Liver (tissue), 3 donors: ENCODE results near the gene CBL.

ENCODE experiments used
- GABPA ChIP-seq, 2 donors: IDR thresholded peaks in 1 of 2; conservative IDR thresholded peaks in 1 of 2; 2 replicates each; pipeline ENCODE4 v1.6.1; 2016; ENCODE audit warnings: antibody characterized with exemption in 2 of 2, mild to moderate bottlenecking in 1 of 2, moderate library complexity in 1 of 2
- MAX ChIP-seq: IDR thresholded peaks from 2 replicates; pipeline ENCODE4 v1.6.1; 2016; ENCODE audit warnings: antibody characterized with exemption
- RAD21 ChIP-seq, 2 donors: IDR thresholded peaks; 2 replicates each; pipeline ENCODE4 v1.6.1; 2016; ENCODE audit warnings: antibody characterized with exemption in 2 of 2, mild to moderate bottlenecking in 2 of 2
- TAF1 ChIP-seq: conservative IDR thresholded peaks from 2 replicates; pipeline ENCODE4 v1.6.1; 2016; ENCODE audit warnings: antibody characterized with exemption, mild to moderate bottlenecking
- TF ChIP-seq, protein P1 (sequence below): fragments of 150-350 bp; IDR thresholded peaks from 2 replicates; pipeline ENCODE4 v1.5.1; 2017; ENCODE audit warnings: improper control_type of control experiment, low read depth, low read length; ENCODE audit not compliant: missing input control
- donor health status: healthy.
- donor health status: healthy.

DNA sequence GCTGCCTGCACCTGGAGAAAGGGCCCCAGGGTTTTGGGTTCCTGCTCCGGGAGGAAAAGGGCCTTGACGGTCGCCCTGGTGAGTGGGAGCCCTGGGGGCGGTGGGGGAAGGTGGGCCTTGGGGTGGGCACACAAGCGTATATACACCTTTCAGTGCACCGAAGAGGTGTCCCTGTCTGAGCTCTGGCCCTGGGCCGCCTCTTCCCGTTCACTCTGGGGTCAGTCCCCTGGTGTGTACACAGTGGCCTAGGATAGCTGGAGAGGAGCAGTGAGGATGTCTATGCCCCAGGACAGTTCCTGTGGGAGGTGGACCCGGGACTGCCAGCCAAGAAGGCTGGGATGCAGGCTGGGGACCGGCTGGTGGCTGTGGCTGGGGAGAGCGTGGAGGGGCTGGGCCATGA lies 18.1 kb upstream of the CBL start:
- TF ChIP-seq, protein P1, sequence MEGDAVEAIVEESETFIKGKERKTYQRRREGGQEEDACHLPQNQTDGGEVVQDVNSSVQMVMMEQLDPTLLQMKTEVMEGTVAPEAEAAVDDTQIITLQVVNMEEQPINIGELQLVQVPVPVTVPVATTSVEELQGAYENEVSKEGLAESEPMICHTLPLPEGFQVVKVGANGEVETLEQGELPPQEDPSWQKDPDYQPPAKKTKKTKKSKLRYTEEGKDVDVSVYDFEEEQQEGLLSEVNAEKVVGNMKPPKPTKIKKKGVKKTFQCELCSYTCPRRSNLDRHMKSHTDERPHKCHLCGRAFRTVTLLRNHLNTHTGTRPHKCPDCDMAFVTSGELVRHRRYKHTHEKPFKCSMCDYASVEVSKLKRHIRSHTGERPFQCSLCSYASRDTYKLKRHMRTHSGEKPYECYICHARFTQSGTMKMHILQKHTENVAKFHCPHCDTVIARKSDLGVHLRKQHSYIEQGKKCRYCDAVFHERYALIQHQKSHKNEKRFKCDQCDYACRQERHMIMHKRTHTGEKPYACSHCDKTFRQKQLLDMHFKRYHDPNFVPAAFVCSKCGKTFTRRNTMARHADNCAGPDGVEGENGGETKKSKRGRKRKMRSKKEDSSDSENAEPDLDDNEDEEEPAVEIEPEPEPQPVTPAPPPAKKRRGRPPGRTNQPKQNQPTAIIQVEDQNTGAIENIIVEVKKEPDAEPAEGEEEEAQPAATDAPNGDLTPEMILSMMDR: no peak
- TF ChIP-seq GABPA (IDR thresholded peaks at IDR 0.05 in 1 of 2, conservative IDR thresholded peaks at IDR 0.05 in 1 of 2) (no peak), MAX (no peak), TAF1 (no peak), RAD21 (IDR thresholded peaks at IDR 0.05) (no peak)
